Fibroblast of the aortic adventitia (primary cell): ENCODE measurements around the gene NRXN3. TPM values are rescaled to one million over a fixed set of nuclear protein-coding genes. Genes with fewer than 3 reads are reported as not detected.

Source experiments
- DNase-seq: peaks from one replicate; pipeline ENCODE4 v3.0.0-alpha.2; 2010; ENCODE audit warnings: low read depth
- H3K4me3 ChIP-seq: 2 replicates; pipeline ENCODE4 v1.5.1; 2011; ENCODE audit warnings: low read depth, mild to moderate bottlenecking, control low read depth, low read length, moderate library complexity
- CTCF ChIP-seq: IDR thresholded peaks from 2 replicates; pipeline ENCODE4 v1.5.1; 2011; ENCODE audit warnings: mild to moderate bottlenecking, low read length, control low read depth, inconsistent platforms; ENCODE audit not compliant: insufficient read depth
- total RNA-seq: library from RNA; depleted of rRNA; stranded (reverse); fragments of >200 nt; gene quantifications from 2 replicates; pipeline ENCODE4 v1.2.3, GENCODE V29; 2012; ENCODE audit warnings: low replicate concordance

The NRXN3 gene
- total RNA-seq, 1 donor = 0.18 TPM

GRCh38 chr14:79586989-79587598, 1416.9 kb downstream of the NRXN3 start:
- no peak for TF ChIP-seq CTCF
- no peak for DNase-seq
- no peak overlapping the region for H3K4me3 ChIP-seq

GRCh38 chr14:79587875-79588274, 1417.7 kb downstream of the NRXN3 start:
- DNase-seq = no peak
- TF ChIP-seq CTCF = no peak
- no peak overlapping the region for H3K4me3 ChIP-seq

GRCh38 chr14:79588398-79588797, 1418.2 kb downstream of the NRXN3 start:
- H3K4me3 ChIP-seq = no peak overlapping the region
- no peak for TF ChIP-seq CTCF
- no peak for DNase-seq

GRCh38 chr14:79596551-79596950, 1426.4 kb downstream of the NRXN3 start:
- peak; percentile 77 for DNase-seq
- no peak overlapping the region for H3K4me3 ChIP-seq
- no peak for TF ChIP-seq CTCF

- no peak for DNase-seq
- no peak overlapping the region for H3K4me3 ChIP-seq
- no peak for TF ChIP-seq CTCF
These were observed 1427.4 kb downstream of the NRXN3 start for GRCh38 chr14:79597566-79597965.

GRCh38 chr14:79598339-79598738, 1428.2 kb downstream of the NRXN3 start:
- H3K4me3 ChIP-seq = no peak overlapping the region
- no peak for TF ChIP-seq CTCF
- peak; percentile 65 for DNase-seq

- TF ChIP-seq CTCF = no peak
- no peak for DNase-seq
- H3K4me3 ChIP-seq = no peak overlapping the region
These were observed 1429.1 kb downstream of the NRXN3 start for GRCh38 chr14:79599239-79599638.
